Measurements from ENCODE around the gene FOXJ3. TPM values are rescaled to one million over a fixed set of nuclear protein-coding genes. Genes with fewer than 3 reads are reported as not detected.
A peak's percentile ranks its signal among the peaks of the same experiment; 100 is the strongest.

FOXJ3 gene
- total and polyA plus RNA-seq, 10 donors = 8.9 to 85.8 (median 57.3) TPM

GRCh38 chr1:42163536-42164503 lies 171.2 kb downstream of the FOXJ3 start:
- Histone ChIP-seq H3K36me3 (no peaks in the 10 kb centered on the region), H3K27ac (peak overlapping the region in 5 of 8 donors; percentile 57 to 77 (median 75)), H3K27me3 (replicated peaks in 1 of 7) (peaks cover 0 to 11% (median 0%) of the 10 kb centered on the region in 7 donors), H3K4me3 (no peak overlapping the region), H3K9me3 (peaks cover 0 to 16% (median 14%) of the 10 kb centered on the region in 8 donors), H3K4me1 (peaks cover 0 to 58% (median 23%) of the 10 kb centered on the region in 6 donors)
- intact Hi-C loops (cut with DNase I; ENCODE audit: low total_unique reads) = no loop called here
- TF ChIP-seq POLR2AphosphoS5 (IDR thresholded peaks at IDR 0.05) = no peak
- no peak for TF ChIP-seq CTCF (IDR thresholded peaks at IDR 0.05 in 8 of 11, conservative IDR thresholded peaks at IDR 0.05 in 3 of 11)
- TF ChIP-seq POLR2A (IDR thresholded peaks at IDR 0.05) = no peak
- no peak for DNase-seq
- 85 to 91% (median 88%) methylated on average over 15 to 16 of the region's 16 CpGs for WGBS, 5 donors

- Histone ChIP-seq H3K4me3 (no peak overlapping the region), H3K27me3 (replicated peaks in 1 of 7) (peaks cover 0 to 11% (median 0%) of the 10 kb centered on the region in 7 donors), H3K36me3 (no peaks in the 10 kb centered on the region), H3K27ac (peak overlapping the region in 6 of 8 donors; percentile 20 to 77 (median 74)), H3K9me3 (peaks cover 0 to 16% (median 14%) of the 10 kb centered on the region in 8 donors), H3K4me1 (peaks cover 0 to 51% (median 20%) of the 10 kb centered on the region in 6 donors)
- WGBS, 5 donors = 71 to 82% (median 75%) methylated on average over 2 of the region's 2 CpGs
- intact Hi-C loops (cut with DNase I; ENCODE audit: low total_unique reads) = no loop called here
- no peak for TF ChIP-seq CTCF (IDR thresholded peaks at IDR 0.05 in 8 of 11, conservative IDR thresholded peaks at IDR 0.05 in 3 of 11)
- TF ChIP-seq POLR2AphosphoS5 (IDR thresholded peaks at IDR 0.05) = no peak
- no peak for TF ChIP-seq POLR2A (IDR thresholded peaks at IDR 0.05)
- no peak for DNase-seq
Measured at GRCh38 chr1:42163114-42163513, 171.9 kb downstream of the FOXJ3 start.

GRCh38 chr1:42162181-42162580 lies 172.9 kb downstream of the FOXJ3 start:
- intact Hi-C loops (cut with DNase I; ENCODE audit: low total_unique reads) = no loop called here
- 53 to 68% (median 58%) methylated on average over 5 of the region's 5 CpGs for WGBS, 5 donors
- no peak overlapping the region for H3K4me3 ChIP-seq
- H3K27me3 ChIP-seq (replicated peaks in 1 of 7) = peaks cover 0 to 11% (median 0%) of the 10 kb centered on the region in 7 donors
- peaks cover 0 to 47% (median 19%) of the 10 kb centered on the region in 6 donors for H3K4me1 ChIP-seq
- no peaks in the 10 kb centered on the region for H3K36me3 ChIP-seq
- DNase-seq = no peak
- peaks cover 0 to 16% (median 14%) of the 10 kb centered on the region in 8 donors for H3K9me3 ChIP-seq
- TF ChIP-seq POLR2A (IDR thresholded peaks at IDR 0.05) (no peak), POLR2AphosphoS5 (IDR thresholded peaks at IDR 0.05) (peak in 1 of 3 donors; percentile 16), CTCF (IDR thresholded peaks at IDR 0.05 in 8 of 11, conservative IDR thresholded peaks at IDR 0.05 in 3 of 11) (no peak)
- H3K27ac ChIP-seq = peak overlapping the region; percentile 9 to 77 (median 70)

- H3K4me1 ChIP-seq = peaks cover 0 to 19% (median 2%) of the 10 kb centered on the region in 6 donors
- no peak overlapping the region for H3K27ac ChIP-seq
- no peaks in the 10 kb centered on the region for H3K36me3 ChIP-seq
- peaks cover 0 to 16% (median 14%) of the 10 kb centered on the region in 8 donors for H3K9me3 ChIP-seq
- 72 to 89% (median 86%) methylated on average over 2 of the region's 2 CpGs for WGBS, 5 donors
- intact Hi-C loops (cut with DNase I; ENCODE audit: low total_unique reads) = no loop called here
- H3K27me3 ChIP-seq (replicated peaks in 1 of 7) = peaks cover 0 to 7% (median 0%) of the 10 kb centered on the region in 7 donors
- TF ChIP-seq POLR2A (IDR thresholded peaks at IDR 0.05) = no peak
- no peak for TF ChIP-seq POLR2AphosphoS5 (IDR thresholded peaks at IDR 0.05)
- TF ChIP-seq CTCF (IDR thresholded peaks at IDR 0.05 in 8 of 11, conservative IDR thresholded peaks at IDR 0.05 in 3 of 11) = no peak
- H3K4me3 ChIP-seq = no peak overlapping the region
- DNase-seq = no peak
Measured at GRCh38 chr1:42158189-42158588, 176.8 kb downstream of the FOXJ3 start.

Data from spleen (tissue), 11 donors.